ENCODE measurements around the gene SCAMP4. TPM values are rescaled to one million over a fixed set of nuclear protein-coding genes. Genes with fewer than 3 reads are reported as not detected.

Gene SCAMP4
- total and polyA plus RNA-seq, 2 of the 13 experiments (the other 11 are each of a cell fraction or from before 2014, with no cell fraction given) = 10.7 to 13.7 TPM

DNA sequence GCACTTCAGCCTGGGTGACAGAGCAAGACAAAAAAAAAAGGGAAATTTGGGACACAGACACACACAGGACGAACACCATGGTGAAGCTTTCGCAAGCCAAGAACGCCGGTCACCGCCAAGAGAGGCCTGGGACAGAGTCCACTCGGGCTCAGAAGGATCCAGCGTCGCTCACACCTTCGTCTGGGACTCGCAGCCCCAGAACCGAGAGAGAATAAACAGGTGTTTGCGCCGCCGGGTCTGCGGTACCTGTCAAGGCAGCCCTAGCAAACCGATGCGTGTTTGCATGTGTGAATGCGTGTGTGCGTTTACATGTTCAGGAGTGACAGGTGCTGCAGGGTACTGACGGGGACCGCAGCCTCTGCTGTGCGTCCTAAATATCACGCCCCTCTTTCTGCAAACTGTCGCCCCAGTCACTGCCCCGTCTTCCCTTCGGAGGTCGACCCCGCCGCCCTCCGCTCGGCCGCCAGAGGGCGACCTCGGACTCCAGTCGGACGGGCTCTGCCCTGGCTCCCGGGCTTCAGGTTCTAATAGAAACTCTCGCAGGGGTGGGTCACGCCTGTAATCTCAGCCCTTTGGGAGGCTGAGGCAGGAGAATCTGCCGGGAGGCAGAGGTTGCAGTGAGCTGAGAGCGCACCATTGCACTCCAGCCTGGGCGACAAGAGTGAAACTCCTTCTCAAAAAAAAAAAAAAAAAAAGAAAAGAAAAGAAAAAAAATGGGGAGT lies 24.0 kb downstream of the SCAMP4 start (continued):
- no peak for TF ChIP-seq ZUFSP (CRISPR knock-in tag; IDR thresholded peaks at IDR 0.05; ENCODE audit: borderline replicate concordance)
- no peak for TF ChIP-seq BRCA1 (CRISPR knock-in tag; IDR thresholded peaks at IDR 0.05)
- TF ChIP-seq KLF6 (CRISPR knock-in tag; IDR thresholded peaks at IDR 0.05) = 0 out of 2 replicates have a peak, but pooled peaks have one; percentile 41
- no peak for TF ChIP-seq KDM5B (CRISPR knock-in tag; IDR thresholded peaks at IDR 0.05; ENCODE audit: borderline replicate concordance)
- peak; percentile 51; the same call in 1 of the 2 replicates for TF ChIP-seq ZBTB33 (CRISPR knock-in tag; IDR thresholded peaks at IDR 0.05)
- no peak for TF ChIP-seq ZNF704 (CRISPR knock-in tag; IDR thresholded peaks at IDR 0.05; ENCODE audit: borderline replicate concordance)
- TF ChIP-seq HOXA3 (CRISPR knock-in tag; IDR thresholded peaks at IDR 0.05) = peak; percentile 29; the same call in 1 of the 2 replicates
- TF ChIP-seq MEF2D (CRISPR knock-in tag; IDR thresholded peaks at IDR 0.05) = no peak
- TF ChIP-seq TARDBP (CRISPR knock-in tag; IDR thresholded peaks at IDR 0.05) = peak; percentile 47; the same call in 1 of the 2 replicates
- TF ChIP-seq, protein P1, sequence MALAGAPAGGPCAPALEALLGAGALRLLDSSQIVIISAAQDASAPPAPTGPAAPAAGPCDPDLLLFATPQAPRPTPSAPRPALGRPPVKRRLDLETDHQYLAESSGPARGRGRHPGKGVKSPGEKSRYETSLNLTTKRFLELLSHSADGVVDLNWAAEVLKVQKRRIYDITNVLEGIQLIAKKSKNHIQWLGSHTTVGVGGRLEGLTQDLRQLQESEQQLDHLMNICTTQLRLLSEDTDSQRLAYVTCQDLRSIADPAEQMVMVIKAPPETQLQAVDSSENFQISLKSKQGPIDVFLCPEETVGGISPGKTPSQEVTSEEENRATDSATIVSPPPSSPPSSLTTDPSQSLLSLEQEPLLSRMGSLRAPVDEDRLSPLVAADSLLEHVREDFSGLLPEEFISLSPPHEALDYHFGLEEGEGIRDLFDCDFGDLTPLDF (CRISPR knock-in tag; IDR thresholded peaks at IDR 0.05) = no peak
- no peak for TF ChIP-seq ZNF382 (CRISPR knock-in tag; IDR thresholded peaks at IDR 0.05; ENCODE audit: borderline replicate concordance)
- peak; percentile 93 for TF ChIP-seq CTCF (CRISPR knock-in tag; IDR thresholded peaks at IDR 0.05)
- TF ChIP-seq HIC2 (CRISPR knock-in tag; IDR thresholded peaks at IDR 0.05; ENCODE audit: low read depth) = no peak
- no peak for TF ChIP-seq ZXDC (CRISPR knock-in tag; IDR thresholded peaks at IDR 0.05)
- peak; percentile 9 for TF ChIP-seq ZEB1 (IDR thresholded peaks at IDR 0.05; ENCODE audit: insufficient replicate concordance, low read depth)

Data from HepG2 (cell line).